HG02884 (cell line): ENCODE data around the gene HNRNPLL.

Experiments used
- ATAC-seq: cut with Tn5 transposase; IDR thresholded peaks from one replicate; pipeline ENCODE4 v1.9.1; 2021; ENCODE audit warnings: mild to moderate bottlenecking, moderate library complexity; ENCODE audit not compliant: unreplicated experiment

Gene HNRNPLL

GRCh38 chr2:38598200-38598990 lies 4.3 kb downstream of the HNRNPLL start:
- ATAC-seq = no peak

- ATAC-seq = no peak
These were observed 5.6 kb downstream of the HNRNPLL start for GRCh38 chr2:38597115-38597514.

GRCh38 chr2:38596229-38596628 lies 6.5 kb downstream of the HNRNPLL start:
- ATAC-seq = no peak

GRCh38 chr2:38592951-38593350 lies 9.8 kb downstream of the HNRNPLL start:
- no peak for ATAC-seq

GRCh38 chr2:38591152-38591551 lies 11.6 kb downstream of the HNRNPLL start:
- no peak for ATAC-seq

- ATAC-seq = no peak
These were observed 12.7 kb downstream of the HNRNPLL start for GRCh38 chr2:38590053-38590452.

- ATAC-seq = no peak
These were observed 15.8 kb downstream of the HNRNPLL start for GRCh38 chr2:38586931-38587330.

- no peak for ATAC-seq
These were observed 17.8 kb downstream of the HNRNPLL start for GRCh38 chr2:38584881-38585280.

- ATAC-seq = no peak
These were observed 18.7 kb downstream of the HNRNPLL start for GRCh38 chr2:38583994-38584393.

- ATAC-seq = no peak
These were observed 19.2 kb downstream of the HNRNPLL start for GRCh38 chr2:38583524-38583923.

- ATAC-seq = no peak
These were observed 21.3 kb downstream of the HNRNPLL start for GRCh38 chr2:38581193-38582147.

GRCh38 chr2:38580115-38580636 lies 22.6 kb downstream of the HNRNPLL start:
- no peak for ATAC-seq

- ATAC-seq = no peak
These were observed 23.9 kb downstream of the HNRNPLL start for GRCh38 chr2:38578832-38579231.

GRCh38 chr2:38574278-38574677 lies 28.4 kb downstream of the HNRNPLL start:
- no peak for ATAC-seq

- ATAC-seq = no peak
These were observed 30.6 kb downstream of the HNRNPLL start for GRCh38 chr2:38572167-38572566.

- no peak for ATAC-seq
These were observed 31.5 kb downstream of the HNRNPLL start for GRCh38 chr2:38571193-38571592.

- ATAC-seq = no peak
These were observed 33.8 kb downstream of the HNRNPLL start for GRCh38 chr2:38568724-38569436.

GRCh38 chr2:38565333-38565732 lies 37.4 kb downstream of the HNRNPLL start:
- ATAC-seq = no peak

GRCh38 chr2:38561691-38562090 lies 41.0 kb downstream of the HNRNPLL start:
- no peak for ATAC-seq

- no peak for ATAC-seq
These were observed 42.6 kb downstream of the HNRNPLL start for GRCh38 chr2:38560092-38560491.

GRCh38 chr2:38557981-38558380 lies 44.7 kb downstream of the HNRNPLL start:
- no peak for ATAC-seq
